Measurements from ENCODE around the gene KIAA0586.

- TF ChIP-seq CTCF (conservative IDR thresholded peaks at IDR 0.05; ENCODE audit: low read length) (no peak), EZH2phosphoT487 (IDR thresholded peaks at IDR 0.05; ENCODE audit: borderline replicate concordance) (no peak)
Measured at GRCh38 chr14:58426670-58427280, 744 bp upstream of the KIAA0586 start.

Data from Loucy (cell line).